ENCODE data around the gene MAU2. TPM values are rescaled to one million over a fixed set of nuclear protein-coding genes. Genes with fewer than 3 reads are reported as not detected.

The MAU2 gene, protein sequence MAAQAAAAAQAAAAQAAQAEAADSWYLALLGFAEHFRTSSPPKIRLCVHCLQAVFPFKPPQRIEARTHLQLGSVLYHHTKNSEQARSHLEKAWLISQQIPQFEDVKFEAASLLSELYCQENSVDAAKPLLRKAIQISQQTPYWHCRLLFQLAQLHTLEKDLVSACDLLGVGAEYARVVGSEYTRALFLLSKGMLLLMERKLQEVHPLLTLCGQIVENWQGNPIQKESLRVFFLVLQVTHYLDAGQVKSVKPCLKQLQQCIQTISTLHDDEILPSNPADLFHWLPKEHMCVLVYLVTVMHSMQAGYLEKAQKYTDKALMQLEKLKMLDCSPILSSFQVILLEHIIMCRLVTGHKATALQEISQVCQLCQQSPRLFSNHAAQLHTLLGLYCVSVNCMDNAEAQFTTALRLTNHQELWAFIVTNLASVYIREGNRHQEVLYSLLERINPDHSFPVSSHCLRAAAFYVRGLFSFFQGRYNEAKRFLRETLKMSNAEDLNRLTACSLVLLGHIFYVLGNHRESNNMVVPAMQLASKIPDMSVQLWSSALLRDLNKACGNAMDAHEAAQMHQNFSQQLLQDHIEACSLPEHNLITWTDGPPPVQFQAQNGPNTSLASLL
- total RNA-seq (2022) (39.5 and 41.3 TPM in 2 replicates), Bru-seq, nascent RNA (percentile 63 among the genes with signal in this experiment), BruChase-seq, experiment 1, labeled RNA remaining after a 6-hour chase (percentile 71 among the genes with signal in this experiment), BruChase-seq, experiment 2, labeled RNA remaining after a 2-hour chase (percentile 78 among the genes with signal in this experiment)
- long read RNA-seq, partial matches to known transcripts: 1 of 4 reads
- long read RNA-seq, other reads (novel, unspliced or antisense): 3 of 4 reads

DNA sequence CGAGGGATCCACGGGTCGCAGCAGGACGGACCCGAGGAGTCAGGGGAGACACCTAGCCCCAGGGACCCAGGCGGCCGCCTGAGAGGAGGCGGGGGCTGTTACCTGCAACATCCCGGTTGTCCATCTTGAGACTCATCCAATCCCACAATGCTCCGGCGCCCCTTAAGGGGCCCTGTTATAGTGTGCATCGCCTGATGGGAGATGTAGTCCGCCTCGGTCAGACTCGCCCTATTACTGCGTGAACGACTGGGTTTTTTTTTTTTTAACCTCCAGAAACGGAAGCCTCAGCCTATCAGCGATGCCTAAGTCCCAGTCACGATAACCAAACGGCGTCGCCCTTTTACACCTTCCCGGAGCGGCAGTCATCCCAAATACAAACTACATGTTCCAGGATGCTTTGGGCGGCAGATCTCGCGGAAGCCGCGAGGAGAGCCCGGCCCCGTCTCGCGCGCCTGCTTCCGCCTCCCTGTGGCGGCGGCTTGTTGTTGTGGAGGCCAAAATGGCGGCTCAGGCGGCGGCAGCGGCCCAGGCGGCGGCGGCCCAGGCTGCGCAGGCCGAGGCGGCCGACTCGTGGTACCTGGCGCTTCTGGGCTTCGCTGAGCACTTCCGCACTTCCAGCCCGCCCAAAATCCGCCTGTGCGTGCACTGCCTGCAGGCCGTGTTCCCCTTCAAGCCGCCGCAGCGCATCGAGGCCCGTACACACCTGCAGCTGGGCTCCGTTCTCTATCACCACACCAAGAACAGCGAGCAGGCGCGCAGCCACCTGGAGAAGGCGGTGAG is at the start of gene MAU2, which contains the start of gene SUGP1:
TSS of gene MAU2 (plus strand) at position 469 of the 780 bp plus-strand sequence. CDS start at position 500, 31 bp downstream.
TSS of gene SUGP1 (minus strand) at position 149 of the 780 bp plus-strand sequence. CDS start at position 136, 13 bp downstream.
- peak within 1 kb of the TSS; percentile 82 for H3K4me3 Mint-ChIP-seq (ENCODE audit: low read depth, unreplicated experiment)
- TF ChIP-seq, protein P1, sequence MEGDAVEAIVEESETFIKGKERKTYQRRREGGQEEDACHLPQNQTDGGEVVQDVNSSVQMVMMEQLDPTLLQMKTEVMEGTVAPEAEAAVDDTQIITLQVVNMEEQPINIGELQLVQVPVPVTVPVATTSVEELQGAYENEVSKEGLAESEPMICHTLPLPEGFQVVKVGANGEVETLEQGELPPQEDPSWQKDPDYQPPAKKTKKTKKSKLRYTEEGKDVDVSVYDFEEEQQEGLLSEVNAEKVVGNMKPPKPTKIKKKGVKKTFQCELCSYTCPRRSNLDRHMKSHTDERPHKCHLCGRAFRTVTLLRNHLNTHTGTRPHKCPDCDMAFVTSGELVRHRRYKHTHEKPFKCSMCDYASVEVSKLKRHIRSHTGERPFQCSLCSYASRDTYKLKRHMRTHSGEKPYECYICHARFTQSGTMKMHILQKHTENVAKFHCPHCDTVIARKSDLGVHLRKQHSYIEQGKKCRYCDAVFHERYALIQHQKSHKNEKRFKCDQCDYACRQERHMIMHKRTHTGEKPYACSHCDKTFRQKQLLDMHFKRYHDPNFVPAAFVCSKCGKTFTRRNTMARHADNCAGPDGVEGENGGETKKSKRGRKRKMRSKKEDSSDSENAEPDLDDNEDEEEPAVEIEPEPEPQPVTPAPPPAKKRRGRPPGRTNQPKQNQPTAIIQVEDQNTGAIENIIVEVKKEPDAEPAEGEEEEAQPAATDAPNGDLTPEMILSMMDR (IDR thresholded peaks at IDR 0.05; ENCODE audit: unreplicated experiment): no peak
- DNase-seq: peak; percentile 83
- CTCF ChIA-PET: no interaction called here
- no peaks in the 10 kb centered on the region for H3K9me3 Mint-ChIP-seq (ENCODE audit: low read depth, unreplicated experiment)
- H3K27ac Mint-ChIP-seq (ENCODE audit: unreplicated experiment): peak within 1 kb of the TSS; percentile 83
- intact Hi-C loops (cut with micrococcal nuclease; ENCODE audit: unreplicated experiment): no loop called here
- BruUV-seq (replicated peaks): no TSS peak
- no peaks in the 10 kb centered on the region for H3K27me3 Mint-ChIP-seq (ENCODE audit: unreplicated experiment)
- no peaks in the 10 kb centered on the region for H3K4me1 Mint-ChIP-seq (ENCODE audit: low read depth, unreplicated experiment)
- peaks cover 49% of the 10 kb centered on the region for H3K36me3 Mint-ChIP-seq (ENCODE audit: insufficient read depth, unreplicated experiment)

DNA sequence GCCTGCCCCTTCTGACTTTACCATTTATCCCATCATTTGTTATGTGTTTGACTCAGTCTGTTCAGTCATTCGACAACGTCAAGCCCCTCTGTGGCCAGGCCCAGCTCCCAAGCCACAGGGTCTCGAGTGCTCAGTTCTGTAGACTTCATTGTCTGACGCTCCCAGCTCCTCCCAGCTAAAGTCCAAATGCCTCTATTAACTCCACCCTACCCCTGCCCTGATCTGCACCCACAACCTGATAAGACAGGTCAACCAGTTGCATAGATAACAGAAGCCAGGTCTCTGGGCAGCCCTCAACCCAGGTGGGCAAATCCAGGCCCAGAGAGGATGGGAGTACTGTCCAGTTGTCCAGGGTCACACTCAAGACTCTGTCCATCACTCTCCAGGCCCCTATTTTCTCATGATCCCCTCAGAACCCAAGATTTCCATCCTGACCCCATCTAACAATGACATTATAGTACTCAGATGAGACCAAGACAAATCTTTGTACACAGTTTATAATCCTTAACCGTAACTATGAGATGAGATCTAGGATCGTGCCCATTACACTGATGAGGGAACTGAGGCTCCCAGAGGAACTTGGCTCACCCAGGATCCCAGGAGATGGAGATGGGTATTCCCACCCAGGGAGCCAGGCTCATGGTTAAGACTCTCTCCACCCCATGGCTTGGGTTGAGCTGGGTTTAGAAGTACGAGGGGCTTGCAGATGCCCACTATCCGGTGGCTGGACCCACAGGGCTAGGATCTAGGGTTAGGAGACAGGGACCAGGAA is 48.6 kb upstream of the MAU2 start:
- Mint-ChIP-seq H3K9me3 (ENCODE audit: low read depth, unreplicated experiment) (no peaks in the 10 kb centered on the region), H3K4me1 (ENCODE audit: low read depth, unreplicated experiment) (no peaks in the 10 kb centered on the region), H3K27ac (ENCODE audit: unreplicated experiment) (no peak overlapping the region), H3K4me3 (ENCODE audit: low read depth, unreplicated experiment) (peak overlapping the region; percentile 37), H3K36me3 (ENCODE audit: insufficient read depth, unreplicated experiment) (peaks cover 5% of the 10 kb centered on the region), H3K27me3 (ENCODE audit: unreplicated experiment) (peaks cover 51% of the 10 kb centered on the region)
- TF ChIP-seq, protein P1 (IDR thresholded peaks at IDR 0.05; ENCODE audit: unreplicated experiment): no peak
- intact Hi-C loops (cut with micrococcal nuclease; ENCODE audit: unreplicated experiment): no loop called here
- CTCF ChIA-PET: no interaction called here
- BruUV-seq (replicated peaks): no TSS peak
- no peak for DNase-seq

DNA sequence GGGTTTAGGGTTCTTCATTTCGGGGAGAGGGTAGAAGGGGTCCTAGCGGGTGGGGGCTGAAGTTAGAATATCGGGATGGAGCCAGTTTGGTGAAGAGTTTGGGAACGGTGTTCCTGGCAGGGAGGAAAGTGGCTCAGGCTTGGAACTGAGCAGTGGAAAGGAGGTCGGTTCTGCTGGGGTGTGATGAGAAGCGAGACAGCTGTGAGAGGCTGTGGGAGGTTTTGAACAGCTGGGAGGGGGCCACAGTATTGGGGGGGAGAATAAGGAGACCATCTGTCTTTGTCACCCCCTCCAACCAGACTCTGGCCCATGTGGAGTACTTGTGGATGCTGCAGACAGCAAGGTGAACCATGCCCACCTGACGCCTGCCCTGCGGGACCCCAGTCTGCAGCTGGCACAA is 46.5 kb upstream of the MAU2 start:
- BruUV-seq (replicated peaks): no TSS peak
- H3K4me3 Mint-ChIP-seq (ENCODE audit: low read depth, unreplicated experiment): no peak overlapping the region
- CTCF ChIA-PET: no interaction called here
- no peaks in the 10 kb centered on the region for H3K4me1 Mint-ChIP-seq (ENCODE audit: low read depth, unreplicated experiment)
- intact Hi-C loops (cut with micrococcal nuclease; ENCODE audit: unreplicated experiment): no loop called here
- no peak overlapping the region for H3K27ac Mint-ChIP-seq (ENCODE audit: unreplicated experiment)
- TF ChIP-seq, protein P1 (IDR thresholded peaks at IDR 0.05; ENCODE audit: unreplicated experiment): no peak
- DNase-seq: no peak
- H3K27me3 Mint-ChIP-seq (ENCODE audit: unreplicated experiment): peaks cover 38% of the 10 kb centered on the region
- peaks cover 5% of the 10 kb centered on the region for H3K36me3 Mint-ChIP-seq (ENCODE audit: insufficient read depth, unreplicated experiment)
- H3K9me3 Mint-ChIP-seq (ENCODE audit: low read depth, unreplicated experiment): no peaks in the 10 kb centered on the region
